Mesenchymal stem cell (in vitro differentiated cells and primary cell): ENCODE measurements around the gene PALD1.

Experiments used
- DNase-seq: peaks from one replicate; pipeline ENCODE4 v3.0.0-alpha.2; 2013
- H2AFZ ChIP-seq: one replicate; pipeline ENCODE4 v1.6.1; 2013; ENCODE audit warnings: low read depth, mild to moderate bottlenecking, control low read depth, inconsistent platforms, low read length, moderate library complexity
- H2AK5ac ChIP-seq: 2 replicates; pipeline ENCODE4 v1.6.1; 2013; ENCODE audit warnings: low read length, moderate library complexity, mild to moderate bottlenecking, inconsistent platforms; ENCODE audit not compliant: severe bottlenecking
- H2BK120ac ChIP-seq: one replicate; pipeline ENCODE4 v1.6.1; 2013; ENCODE audit warnings: low read depth, mild to moderate bottlenecking, inconsistent platforms, low read length, moderate library complexity
- H2BK12ac ChIP-seq, 2 experiments: one replicate each; pipeline ENCODE4 v1.6.1; 2013; ENCODE audit warnings: inconsistent platforms in 2 of 2, low read length in 2 of 2, mild to moderate bottlenecking in 2 of 2, moderate library complexity in 2 of 2, control low read depth in 1 of 2
- H2BK15ac ChIP-seq: one replicate; pipeline ENCODE4 v1.6.1; 2013; ENCODE audit warnings: mild to moderate bottlenecking, low read depth, inconsistent platforms; ENCODE audit not compliant: poor library complexity, severe bottlenecking
- H2BK5ac ChIP-seq: 2 replicates; pipeline ENCODE4 v1.6.1; 2013; ENCODE audit warnings: low read depth, mild to moderate bottlenecking, low read length, control low read depth, inconsistent platforms; ENCODE audit not compliant: poor library complexity, severe bottlenecking
- H3K14ac ChIP-seq, 2 experiments: one replicate each; pipeline ENCODE4 v1.6.1; 2013; ENCODE audit warnings: inconsistent platforms in 2 of 2, low read length in 2 of 2, control low read depth in 1 of 2, mild to moderate bottlenecking in 1 of 2, moderate library complexity in 1 of 2
- H3K18ac ChIP-seq, 2 experiments: one replicate each; pipeline ENCODE4 v1.6.1; 2013; ENCODE audit warnings: inconsistent platforms in 2 of 2, low read length in 2 of 2, control low read depth in 1 of 2, low read depth in 1 of 2, mild to moderate bottlenecking in 1 of 2
- H3K23ac ChIP-seq, 2 experiments: one replicate each; pipeline ENCODE4 v1.6.1; 2013; ENCODE audit warnings: inconsistent platforms in 2 of 2, low read length in 2 of 2, mild to moderate bottlenecking in 2 of 2, moderate library complexity in 2 of 2, control low read depth in 1 of 2
- H3K27ac ChIP-seq: 2 replicates; pipeline ENCODE4 v1.5.1; 2013; ENCODE audit warnings: mild to moderate bottlenecking, moderate library complexity, low read length, control low read depth, inconsistent platforms; ENCODE audit not compliant: poor library complexity, severe bottlenecking
- H3K27me3 ChIP-seq, 2 experiments: 2 replicates each; pipeline versions ENCODE4 v1.6.1 to v1.7.0; 2013; ENCODE audit warnings: low read length in 2 of 2, mild to moderate bottlenecking in 2 of 2, moderate library complexity in 2 of 2, control low read depth in 1 of 2, inconsistent platforms in 1 of 2; ENCODE audit not compliant: control insufficient read depth in 1 of 2, insufficient read depth in 1 of 2
- H3K36me3 ChIP-seq, 2 experiments: 2 replicates each; pipeline versions ENCODE4 v1.6.1 to v1.7.0; 2013; ENCODE audit warnings: low read length in 2 of 2, control low read depth in 1 of 2, inconsistent platforms in 1 of 2, low read depth in 1 of 2, mild to moderate bottlenecking in 1 of 2; ENCODE audit not compliant: insufficient read depth in 2 of 2, control insufficient read depth in 1 of 2
- H3K4ac ChIP-seq, 2 experiments: one replicate each; pipeline ENCODE4 v1.6.1; 2013; ENCODE audit warnings: inconsistent platforms in 2 of 2, low read length in 2 of 2, mild to moderate bottlenecking in 2 of 2, moderate library complexity in 2 of 2, control low read depth in 1 of 2, low read depth in 1 of 2
- H3K4me1 ChIP-seq: 2 replicates; pipeline ENCODE4 v1.6.1; 2013; ENCODE audit warnings: low read depth, low read length, control low read depth; ENCODE audit not compliant: control insufficient read depth, insufficient read depth
- H3K4me2 ChIP-seq: 2 replicates; pipeline ENCODE4 v1.6.1; 2013; ENCODE audit warnings: low read length, mild to moderate bottlenecking, inconsistent platforms; ENCODE audit not compliant: poor library complexity, severe bottlenecking
- H3K4me3 ChIP-seq, 2 experiments: 2 replicates each; pipeline versions ENCODE4 v1.5.1 to v1.7.0; 2013; ENCODE audit warnings: low read length in 2 of 2, mild to moderate bottlenecking in 2 of 2, control low read depth in 1 of 2, low read depth in 1 of 2; ENCODE audit not compliant: insufficient read depth in 1 of 2
- H3K79me1 ChIP-seq: replicated peaks from 2 replicates; pipeline ENCODE4 v1.6.1; 2013; ENCODE audit warnings: mild to moderate bottlenecking, control low read depth, low read length, inconsistent platforms; ENCODE audit not compliant: poor library complexity, severe bottlenecking
- H3K9ac ChIP-seq: 2 replicates; pipeline ENCODE4 v1.7.0; 2013; ENCODE audit warnings: mild to moderate bottlenecking, low read length, moderate library complexity
- H3K9me3 ChIP-seq: 2 replicates; pipeline ENCODE4 v1.7.0; 2013; ENCODE audit warnings: mild to moderate bottlenecking, low read length; ENCODE audit not compliant: control insufficient read depth
- H4K8ac ChIP-seq: one replicate; pipeline ENCODE4 v1.6.1; 2013; ENCODE audit warnings: inconsistent platforms, mild to moderate bottlenecking, low read length, moderate library complexity
- H4K91ac ChIP-seq: one replicate; pipeline ENCODE4 v1.6.1; 2013; ENCODE audit warnings: mild to moderate bottlenecking, low read length, inconsistent platforms
- whole genome bisulfite sequencing: methylation state at CpG from one replicate; pipeline ENCODE4 v1.1.7; 2013; ENCODE audit warnings: mixed read lengths; 5-methylcytosine and 5-hydroxymethylcytosine counted together

PALD1 gene

DNA sequence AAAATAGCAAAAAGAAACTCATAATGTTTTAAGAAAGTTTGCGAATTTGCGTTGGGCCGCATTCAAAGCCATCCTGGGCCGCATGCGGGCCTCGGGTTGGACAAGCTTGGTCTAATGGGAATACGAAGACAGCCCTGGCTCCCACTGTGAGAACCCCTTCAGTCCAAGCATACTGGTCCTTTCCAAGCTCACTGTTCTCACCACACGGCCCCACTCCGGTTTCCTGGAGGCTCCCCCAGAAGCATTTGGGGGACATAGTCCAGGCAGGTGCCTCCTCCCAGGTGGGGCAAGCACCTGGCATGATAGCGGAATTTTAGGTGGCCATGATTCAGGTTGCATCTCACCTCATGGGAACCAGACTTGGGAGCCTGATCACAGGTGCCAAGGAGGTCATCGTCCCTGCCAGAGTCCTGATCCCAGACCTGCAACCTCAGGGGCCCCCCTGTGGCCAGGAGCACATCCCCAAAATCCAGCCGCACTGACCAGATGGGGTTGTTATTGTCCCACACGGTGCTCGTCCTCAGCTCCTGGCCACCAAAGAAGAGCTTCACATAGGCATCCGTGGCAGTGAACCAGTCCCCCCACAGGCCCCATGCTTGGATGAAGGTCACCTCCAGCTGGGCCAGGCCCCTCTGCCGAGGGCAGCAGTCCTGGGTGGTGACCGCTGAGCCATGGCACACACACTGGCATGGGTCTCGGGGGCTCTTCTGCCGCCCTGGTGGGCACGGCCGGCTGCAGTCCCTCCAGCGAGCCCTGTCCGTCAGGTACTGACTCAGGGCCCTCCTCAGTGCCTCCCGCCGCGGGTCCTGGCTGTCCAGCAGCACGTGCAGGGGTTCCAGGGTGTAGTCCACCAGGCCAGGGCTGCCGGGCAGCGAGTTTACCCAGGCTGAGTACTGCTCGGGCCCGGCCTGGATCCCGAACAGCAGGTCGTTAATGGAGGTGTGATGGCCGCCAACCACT is 119.6 kb downstream of the PALD1 start:
- no peak overlapping the region for H2AFZ ChIP-seq
- no peak overlapping the region for H4K91ac ChIP-seq
- H4K8ac ChIP-seq, result no peak overlapping the region
- H3K27ac ChIP-seq, result no peak overlapping the region
- no peak overlapping the region for H2BK12ac ChIP-seq
- H3K14ac ChIP-seq, result no peak overlapping the region
- no peak overlapping the region for H2BK120ac ChIP-seq
- H3K23ac ChIP-seq, result no peak overlapping the region
- H3K4me1 ChIP-seq, result peaks cover 2% of the 10 kb centered on the region
- no peak overlapping the region for H3K4ac ChIP-seq
- H3K9ac ChIP-seq, result no peak overlapping the region
- no peak overlapping the region for H2AK5ac ChIP-seq
- H3K18ac ChIP-seq, result no peak overlapping the region
- no peaks in the 10 kb centered on the region for H3K79me1 ChIP-seq
- no peaks in the 10 kb centered on the region for H3K9me3 ChIP-seq
- no peak overlapping the region for H2BK15ac ChIP-seq
- peaks cover 0 to 4% of the 10 kb centered on the region in 2 experiments for H3K36me3 ChIP-seq
- H3K27me3 ChIP-seq, result peaks cover 6 to 22% of the 10 kb centered on the region in 2 experiments
- H3K4me2 ChIP-seq, result no peak overlapping the region
- no peak overlapping the region for H3K4me3 ChIP-seq
- H2BK5ac ChIP-seq, result no peak overlapping the region
- no peak for DNase-seq
- 87% methylated on average over 34 of the region's 34 CpGs for WGBS

- Histone ChIP-seq H2BK15ac (no peak overlapping the region), H3K9ac (no peak overlapping the region), H4K91ac (no peak overlapping the region), H2AFZ (no peak overlapping the region), H2BK5ac (no peak overlapping the region), H3K4me3 (no peak overlapping the region), H3K14ac (no peak overlapping the region), H2BK120ac (no peak overlapping the region), H3K4me2 (no peak overlapping the region), H3K4ac (no peak overlapping the region), H3K4me1 (peaks cover 3% of the 10 kb centered on the region), H3K27me3 (peaks cover under 1 to 20% of the 10 kb centered on the region in 2 experiments), H3K23ac (no peak overlapping the region), H2AK5ac (no peak overlapping the region), H3K18ac (no peak overlapping the region), H3K27ac (no peak overlapping the region), H3K9me3 (no peaks in the 10 kb centered on the region), H3K36me3 (peaks cover 0 to 4% of the 10 kb centered on the region in 2 experiments), H3K79me1 (no peaks in the 10 kb centered on the region), H4K8ac (no peak overlapping the region), H2BK12ac (no peak overlapping the region)
- DNase-seq, result no peak
- WGBS, result 89% methylated on average over 16 of the region's 16 CpGs
Measured at GRCh38 chr10:70598857-70599295, 120.3 kb downstream of the PALD1 start.

- Histone ChIP-seq H3K27me3 (peaks cover 0 to 16% of the 10 kb centered on the region in 2 experiments), H3K36me3 (peaks cover 0 to 4% of the 10 kb centered on the region in 2 experiments), H3K23ac (no peak overlapping the region), H3K4ac (no peak overlapping the region), H4K91ac (no peak overlapping the region), H3K27ac (no peak overlapping the region), H2AK5ac (no peak overlapping the region), H3K9ac (no peak overlapping the region), H3K4me2 (no peak overlapping the region), H3K14ac (no peak overlapping the region), H3K4me3 (no peak overlapping the region), H2BK5ac (no peak overlapping the region), H3K9me3 (no peaks in the 10 kb centered on the region), H4K8ac (no peak overlapping the region), H2BK12ac (no peak overlapping the region), H3K4me1 (peaks cover 3% of the 10 kb centered on the region), H2BK15ac (no peak overlapping the region), H2BK120ac (no peak overlapping the region), H3K79me1 (no peaks in the 10 kb centered on the region), H2AFZ (no peak overlapping the region), H3K18ac (no peak overlapping the region)
- no peak for DNase-seq
- 94% methylated on average over 8 of the region's 8 CpGs for WGBS
Measured at GRCh38 chr10:70599319-70599718, 120.8 kb downstream of the PALD1 start.

GRCh38 chr10:70599791-70600190 is 121.2 kb downstream of the PALD1 start:
- H3K14ac ChIP-seq, result no peak overlapping the region
- 88% methylated on average over 4 of the region's 4 CpGs for WGBS
- no peak overlapping the region for H3K9ac ChIP-seq
- no peaks in the 10 kb centered on the region for H3K9me3 ChIP-seq
- H3K79me1 ChIP-seq, result no peaks in the 10 kb centered on the region
- H2BK120ac ChIP-seq, result no peak overlapping the region
- peaks cover 0 to 4% of the 10 kb centered on the region in 2 experiments for H3K36me3 ChIP-seq
- H2BK12ac ChIP-seq, result no peak overlapping the region
- no peak overlapping the region for H2BK5ac ChIP-seq
- no peak overlapping the region for H3K4me2 ChIP-seq
- H3K27me3 ChIP-seq, result peaks cover 0 to 15% of the 10 kb centered on the region in 2 experiments
- peaks cover 3% of the 10 kb centered on the region for H3K4me1 ChIP-seq
- H4K91ac ChIP-seq, result no peak overlapping the region
- H3K23ac ChIP-seq, result no peak overlapping the region
- no peak overlapping the region for H3K27ac ChIP-seq
- no peak for DNase-seq
- H3K18ac ChIP-seq, result no peak overlapping the region
- no peak overlapping the region for H2BK15ac ChIP-seq
- H3K4me3 ChIP-seq, result no peak overlapping the region
- H2AFZ ChIP-seq, result no peak overlapping the region
- no peak overlapping the region for H2AK5ac ChIP-seq
- H3K4ac ChIP-seq, result no peak overlapping the region
- no peak overlapping the region for H4K8ac ChIP-seq
